ENCODE results near the gene VSNL1. TPM values are rescaled to one million over a fixed set of nuclear protein-coding genes. Genes with fewer than 3 reads are reported as not detected.

The VSNL1 gene
- total and polyA plus RNA-seq, 10 of the 15 experiments (the other 5 are each of a cell fraction or from before 2014, with no cell fraction given), result 0.04 to 0.30 (median 0.12) TPM; not detected in 4

DNA sequence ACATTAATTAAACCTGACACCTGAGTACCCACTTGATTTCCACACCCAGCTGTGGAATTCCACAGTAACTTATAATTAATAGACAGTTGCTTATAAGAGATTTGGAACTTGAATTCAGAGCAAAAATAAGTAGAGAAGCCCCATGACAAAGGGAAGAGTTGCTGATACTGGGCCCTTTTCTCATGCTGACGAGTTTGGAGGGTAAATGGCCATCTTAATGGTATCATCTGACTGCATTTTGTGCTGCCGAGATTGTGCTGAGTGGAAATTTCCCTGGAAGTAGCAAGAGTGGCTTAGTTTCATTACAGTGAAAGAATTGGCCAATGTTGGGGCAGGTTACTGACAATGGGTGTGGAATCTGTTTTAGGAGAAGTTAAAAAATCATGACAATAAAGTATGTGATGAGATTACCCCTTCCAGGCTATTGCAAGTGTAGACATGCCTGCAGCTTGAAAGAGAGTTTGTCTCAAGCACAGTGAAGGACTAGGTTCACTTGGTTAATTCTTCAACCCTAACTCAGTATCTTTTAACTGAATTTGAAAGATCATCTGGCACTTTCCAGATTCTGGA is 49.9 kb downstream of the VSNL1 start:
- ATAC-seq (no peak), FAIRE-seq (no peak), DNase-seq (ENCODE audit: low read depth, low spot score) (no peak)
- Histone ChIP-seq H3K27me3 (replicated peaks in 1 of 2; ENCODE audit: control insufficient read depth in 2 of 2, insufficient read depth in 2 of 2, low read length in 1 of 2) (peaks cover 0 to 1% of the 10 kb centered on the region in 2 experiments; a peak in 1 of 4 replicates), H3K4me3 (no peak overlapping the region), H3K4me1 (ENCODE audit: control insufficient read depth, insufficient read depth, low read length) (no peaks in the 10 kb centered on the region), H3K27ac (ENCODE audit: control insufficient read depth, insufficient read depth) (no peak overlapping the region), H3K4me2 (ENCODE audit: control insufficient read depth, insufficient read depth) (no peak overlapping the region), H3K9ac (ENCODE audit: control insufficient read depth, insufficient read depth, low read length) (no peak overlapping the region), H4K20me1 (ENCODE audit: control insufficient read depth, insufficient read depth) (no peaks in the 10 kb centered on the region), H3K79me2 (ENCODE audit: control insufficient read depth, insufficient read depth, low read length) (no peaks in the 10 kb centered on the region), H3K36me3 (ENCODE audit: control insufficient read depth in 2 of 2, insufficient read depth in 2 of 2, low read length in 1 of 2) (no peaks in the 10 kb centered on the region), H2AFZ (ENCODE audit: control insufficient read depth, low read depth, low read length) (no peak overlapping the region), H3K9me3 (replicated peaks; ENCODE audit: control insufficient read depth, insufficient read depth, low read length) (no peaks in the 10 kb centered on the region)
- BruUV-seq (replicated peaks), result no TSS peak
- ChIA-PET CTCF (interaction anchor here (1.1 kb wide), 1 partner anchor 17 kb away, joined by 3 read pairs; no protein-coding TSS in a partner anchor), RAD21 (ENCODE audit: unreplicated experiment) (no interaction called here), SMC1A (ENCODE audit: uncharacterized antibody, unreplicated experiment) (no interaction called here), POLR2A (no interaction called here)
- in situ Hi-C loops (cut with MboI) (no loop called here), intact Hi-C loops (cut with micrococcal nuclease; ENCODE audit: unreplicated experiment) (no loop called here)
- 0% methylated on average over 2 of the region's 2 CpGs for WGBS (ENCODE audit: insufficient coverage, insufficient replicate concordance, low lambda C conversion rate, missing lambda C conversion rate)
- TF ChIP-seq EED (IDR thresholded peaks at IDR 0.05; ENCODE audit: low read depth), result no peak

DNA sequence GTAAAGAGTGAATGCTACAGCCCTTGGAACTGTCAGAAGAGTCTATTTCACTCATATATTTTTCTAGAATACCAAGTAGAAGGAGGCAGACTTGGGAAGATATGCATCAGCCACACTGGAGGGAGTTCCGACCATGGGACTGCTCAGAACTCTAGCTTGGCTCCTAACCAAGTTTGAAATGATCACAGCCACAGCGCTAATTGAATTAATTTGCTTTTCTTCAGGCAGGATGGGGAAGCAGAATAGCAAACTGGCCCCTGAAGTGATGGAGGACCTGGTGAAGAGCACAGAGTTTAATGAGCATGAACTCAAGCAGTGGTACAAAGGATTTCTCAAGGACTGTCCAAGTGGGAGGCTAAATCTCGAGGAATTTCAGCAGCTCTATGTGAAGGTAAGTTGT is 51.4 kb downstream of the VSNL1 start:
- Histone ChIP-seq H3K79me2 (ENCODE audit: control insufficient read depth, insufficient read depth, low read length) (no peaks in the 10 kb centered on the region), H3K36me3 (ENCODE audit: control insufficient read depth in 2 of 2, insufficient read depth in 2 of 2, low read length in 1 of 2) (no peaks in the 10 kb centered on the region), H3K4me2 (ENCODE audit: control insufficient read depth, insufficient read depth) (no peak overlapping the region), H3K4me1 (ENCODE audit: control insufficient read depth, insufficient read depth, low read length) (no peaks in the 10 kb centered on the region), H3K4me3 (no peak overlapping the region), H3K27ac (ENCODE audit: control insufficient read depth, insufficient read depth) (no peak overlapping the region), H2AFZ (ENCODE audit: control insufficient read depth, low read depth, low read length) (no peak overlapping the region), H3K27me3 (replicated peaks in 1 of 2; ENCODE audit: control insufficient read depth in 2 of 2, insufficient read depth in 2 of 2, low read length in 1 of 2) (no peaks in the 10 kb centered on the region; a peak in 1 of 4 replicates), H3K9ac (ENCODE audit: control insufficient read depth, insufficient read depth, low read length) (no peak overlapping the region), H3K9me3 (replicated peaks; ENCODE audit: control insufficient read depth, insufficient read depth, low read length) (no peaks in the 10 kb centered on the region), H4K20me1 (ENCODE audit: control insufficient read depth, insufficient read depth) (no peaks in the 10 kb centered on the region)
- no TSS peak for BruUV-seq (replicated peaks)
- SMC1A ChIA-PET (ENCODE audit: uncharacterized antibody, unreplicated experiment), result no interaction called here
- 3% methylated on average over 3 of the region's 3 CpGs for WGBS (ENCODE audit: insufficient coverage, insufficient replicate concordance, low lambda C conversion rate, missing lambda C conversion rate)
- TF ChIP-seq TBL1XR1 (IDR thresholded peaks at IDR 0.05; ENCODE audit: low read depth, low read length) (no peak), JUNB (IDR thresholded peaks at IDR 0.05) (no peak), SRF (IDR thresholded peaks at IDR 0.05; ENCODE audit: low read depth in 2 of 2, low read length in 2 of 2) (no peak), GABPA (IDR thresholded peaks at IDR 0.05; ENCODE audit: low read depth) (no peak), ESRRA (IDR thresholded peaks at IDR 0.05; ENCODE audit: low read length) (no peak)
- TF ChIP-seq, protein P1, sequence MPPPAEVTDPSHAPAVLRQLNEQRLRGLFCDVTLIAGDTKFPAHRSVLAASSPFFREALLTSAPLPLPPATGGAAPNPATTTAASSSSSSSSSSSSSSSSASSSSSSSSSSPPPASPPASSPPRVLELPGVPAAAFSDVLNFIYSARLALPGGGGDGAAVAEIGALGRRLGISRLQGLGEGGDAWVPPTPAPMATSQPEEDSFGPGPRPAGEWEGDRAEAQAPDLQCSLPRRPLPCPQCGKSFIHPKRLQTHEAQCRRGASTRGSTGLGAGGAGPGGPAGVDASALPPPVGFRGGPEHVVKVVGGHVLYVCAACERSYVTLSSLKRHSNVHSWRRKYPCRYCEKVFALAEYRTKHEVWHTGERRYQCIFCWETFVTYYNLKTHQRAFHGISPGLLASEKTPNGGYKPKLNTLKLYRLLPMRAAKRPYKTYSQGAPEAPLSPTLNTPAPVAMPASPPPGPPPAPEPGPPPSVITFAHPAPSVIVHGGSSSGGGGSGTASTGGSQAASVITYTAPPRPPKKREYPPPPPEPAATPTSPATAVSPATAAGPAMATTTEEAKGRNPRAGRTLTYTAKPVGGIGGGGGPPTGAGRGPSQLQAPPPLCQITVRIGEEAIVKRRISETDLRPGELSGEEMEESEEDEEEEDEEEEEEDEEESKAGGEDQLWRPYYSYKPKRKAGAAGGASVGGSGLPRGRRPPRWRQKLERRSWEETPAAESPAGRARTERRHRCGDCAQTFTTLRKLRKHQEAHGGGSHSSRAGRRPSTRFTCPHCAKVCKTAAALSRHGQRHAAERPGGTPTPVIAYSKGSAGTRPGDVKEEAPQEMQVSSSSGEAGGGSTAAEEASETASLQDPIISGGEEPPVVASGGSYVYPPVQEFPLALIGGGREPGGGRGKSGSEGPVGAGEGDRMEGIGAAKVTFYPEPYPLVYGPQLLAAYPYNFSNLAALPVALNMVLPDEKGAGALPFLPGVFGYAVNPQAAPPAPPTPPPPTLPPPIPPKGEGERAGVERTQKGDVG (CRISPR knock-in tag; IDR thresholded peaks at IDR 0.05), result no peak
- in situ Hi-C loops (cut with MboI) (no loop called here), intact Hi-C loops (cut with micrococcal nuclease; ENCODE audit: unreplicated experiment) (no loop called here)
- no peak for DNase-seq (ENCODE audit: low read depth, low spot score)
- CTCF ChIA-PET, result interaction anchor here (0.6 kb wide), 1 partner anchor 41 kb away, joined by 6 read pairs; no protein-coding TSS in a partner anchor
- POLR2A ChIA-PET, result no interaction called here
- no peak for ATAC-seq
- RAD21 ChIA-PET (ENCODE audit: unreplicated experiment), result no interaction called here
- FAIRE-seq, result no peak

All from GM12878 (cell line).